Spleen (tissue), 7 donors: Measurements from ENCODE around the gene LYRM1.

Experiments used
- POLR2A ChIP-seq, 3 donors: fragments of 450-650 bp; IDR thresholded peaks; one replicate each; pipeline ENCODE4 v1.5.1; 2017; ENCODE audit warnings: antibody characterized with exemption in 3 of 3, mild to moderate bottlenecking in 1 of 3
- TF ChIP-seq, protein P1 (sequence below), 11 experiments: fragments of 200-600 bp in 7 of 11; fragments of 450-650 bp in 4 of 11; sonication (generic) in 4 of 11; IDR thresholded peaks in 8 of 11; conservative IDR thresholded peaks in 3 of 11; 1 replicate in 7 of 11; 2 replicates in 4 of 11; pipeline versions ENCODE4 v1.4.0 to v1.8.0; 2016 to 2021; ENCODE audit warnings: antibody characterized with exemption in 11 of 11, inconsistent platforms in 4 of 11, mild to moderate bottlenecking in 1 of 11
- donor health status: DM: no; HTN: no; CAD: no; lungs with moderate emphysema.
- donor health status: DM: no; HTN: no; CAD: no.
- donor health status: DM: no; HTN: no; CAD: no.

DNA sequence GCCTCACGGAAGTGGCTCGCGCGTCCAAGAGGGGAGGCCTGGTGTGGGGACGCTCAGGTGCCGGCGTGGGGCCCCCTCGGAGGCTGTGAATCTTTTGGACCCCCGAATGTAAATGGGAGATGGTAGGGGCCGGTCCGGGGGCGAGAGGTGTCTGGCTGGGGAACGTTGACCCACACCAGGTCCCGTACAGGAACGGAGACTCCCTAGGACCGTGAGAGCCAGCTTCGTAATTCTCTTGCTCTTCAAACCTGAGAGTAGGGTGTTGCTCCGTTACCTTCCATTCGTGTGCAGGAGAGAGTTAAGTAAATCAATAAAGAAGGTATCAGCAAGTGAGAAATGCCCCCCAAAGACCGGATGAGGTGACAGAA is 481 bp downstream of the LYRM1 start:
- TF ChIP-seq, protein P1, sequence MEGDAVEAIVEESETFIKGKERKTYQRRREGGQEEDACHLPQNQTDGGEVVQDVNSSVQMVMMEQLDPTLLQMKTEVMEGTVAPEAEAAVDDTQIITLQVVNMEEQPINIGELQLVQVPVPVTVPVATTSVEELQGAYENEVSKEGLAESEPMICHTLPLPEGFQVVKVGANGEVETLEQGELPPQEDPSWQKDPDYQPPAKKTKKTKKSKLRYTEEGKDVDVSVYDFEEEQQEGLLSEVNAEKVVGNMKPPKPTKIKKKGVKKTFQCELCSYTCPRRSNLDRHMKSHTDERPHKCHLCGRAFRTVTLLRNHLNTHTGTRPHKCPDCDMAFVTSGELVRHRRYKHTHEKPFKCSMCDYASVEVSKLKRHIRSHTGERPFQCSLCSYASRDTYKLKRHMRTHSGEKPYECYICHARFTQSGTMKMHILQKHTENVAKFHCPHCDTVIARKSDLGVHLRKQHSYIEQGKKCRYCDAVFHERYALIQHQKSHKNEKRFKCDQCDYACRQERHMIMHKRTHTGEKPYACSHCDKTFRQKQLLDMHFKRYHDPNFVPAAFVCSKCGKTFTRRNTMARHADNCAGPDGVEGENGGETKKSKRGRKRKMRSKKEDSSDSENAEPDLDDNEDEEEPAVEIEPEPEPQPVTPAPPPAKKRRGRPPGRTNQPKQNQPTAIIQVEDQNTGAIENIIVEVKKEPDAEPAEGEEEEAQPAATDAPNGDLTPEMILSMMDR (IDR thresholded peaks at IDR 0.05 in 8 of 11, conservative IDR thresholded peaks at IDR 0.05 in 3 of 11) = no peak
- TF ChIP-seq POLR2A (IDR thresholded peaks at IDR 0.05) = no peak
